KMS-11 (cell line): ENCODE data around the gene ELMO1.

Experiments used
- H2AFZ ChIP-seq: fragments of 200-600 bp; sonication (generic); 2 replicates; pipeline ENCODE4 v1.6.1; 2016; ENCODE audit warnings: antibody characterized with exemption, mixed run types, low read depth
- H3K27ac ChIP-seq: fragments of 200-600 bp; sonication (generic); 2 replicates; pipeline ENCODE4 v1.6.1; 2016; ENCODE audit warnings: mild to moderate bottlenecking, mixed run types
- H3K27me3 ChIP-seq: fragments of 200-600 bp; sonication (generic); 2 replicates; pipeline ENCODE4 v1.6.1; 2017; ENCODE audit warnings: mild to moderate bottlenecking, low read depth, mixed run types, moderate library complexity; ENCODE audit not compliant: insufficient read depth
- H3K36me3 ChIP-seq: fragments of 200-600 bp; sonication (generic); 2 replicates; pipeline ENCODE4 v1.6.1; 2017; ENCODE audit warnings: mild to moderate bottlenecking, mixed run types; ENCODE audit not compliant: insufficient read depth
- H3K4me1 ChIP-seq: fragments of 200-600 bp; sonication (generic); 2 replicates; pipeline ENCODE4 v1.6.1; 2016; ENCODE audit warnings: mild to moderate bottlenecking, low read depth, mixed run types; ENCODE audit not compliant: poor library complexity, severe bottlenecking
- H3K4me2 ChIP-seq: fragments of 200-600 bp; sonication (generic); 2 replicates; pipeline ENCODE4 v1.7.0; 2016; ENCODE audit warnings: mild to moderate bottlenecking, mixed run types
- H3K4me3 ChIP-seq: fragments of 200-600 bp; sonication (generic); IDR thresholded peaks from 2 replicates; pipeline ENCODE4 v1.6.1; 2017; ENCODE audit warnings: low read depth, low read length, mixed read lengths; ENCODE audit not compliant: insufficient read depth
- H3K79me2 ChIP-seq: fragments of 200-600 bp; sonication (generic); 2 replicates; pipeline ENCODE4 v1.6.1; 2016; ENCODE audit warnings: low read depth, mixed run types; ENCODE audit not compliant: insufficient read depth
- H3K9ac ChIP-seq: fragments of 200-600 bp; sonication (generic); 2 replicates; pipeline ENCODE4 v1.6.1; 2016; ENCODE audit warnings: mild to moderate bottlenecking, mixed run types
- H4K20me1 ChIP-seq: fragments of 200-600 bp; sonication (generic); 2 replicates; pipeline ENCODE4 v1.6.1; 2016; ENCODE audit warnings: mild to moderate bottlenecking, mixed run types; ENCODE audit not compliant: insufficient read depth
- TF ChIP-seq, protein P1 (sequence below): fragments of 200-600 bp; sonication (generic); conservative IDR thresholded peaks from 2 replicates; pipeline ENCODE4 v1.6.1; 2017; ENCODE audit warnings: low read depth, mild to moderate bottlenecking, antibody characterized with exemption, low read length, moderate library complexity, mixed read lengths

The ELMO1 gene

DNA sequence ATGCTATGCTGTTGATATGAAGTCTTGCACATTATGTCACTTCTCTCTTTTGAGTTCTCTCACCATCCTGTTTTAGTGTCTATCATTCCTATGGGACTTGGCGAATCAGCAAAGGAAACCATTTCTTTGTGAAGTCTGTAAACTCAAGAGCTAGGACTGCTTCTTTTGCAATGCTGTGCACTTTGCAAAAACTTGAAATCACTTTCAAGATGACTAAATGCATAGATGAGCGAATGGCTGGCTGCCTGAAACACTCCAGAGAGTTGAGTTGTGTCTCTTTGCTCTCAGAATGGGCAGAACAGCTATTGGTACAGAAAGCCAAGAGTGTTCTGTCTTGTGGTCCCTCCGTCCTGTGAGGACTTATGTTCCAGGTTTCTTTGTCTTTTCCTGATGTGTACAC, 18.3 kb upstream of the ELMO1 start:
- H3K27me3 ChIP-seq, result no peaks in the 10 kb centered on the region
- no peaks in the 10 kb centered on the region for H4K20me1 ChIP-seq
- TF ChIP-seq, protein P1, sequence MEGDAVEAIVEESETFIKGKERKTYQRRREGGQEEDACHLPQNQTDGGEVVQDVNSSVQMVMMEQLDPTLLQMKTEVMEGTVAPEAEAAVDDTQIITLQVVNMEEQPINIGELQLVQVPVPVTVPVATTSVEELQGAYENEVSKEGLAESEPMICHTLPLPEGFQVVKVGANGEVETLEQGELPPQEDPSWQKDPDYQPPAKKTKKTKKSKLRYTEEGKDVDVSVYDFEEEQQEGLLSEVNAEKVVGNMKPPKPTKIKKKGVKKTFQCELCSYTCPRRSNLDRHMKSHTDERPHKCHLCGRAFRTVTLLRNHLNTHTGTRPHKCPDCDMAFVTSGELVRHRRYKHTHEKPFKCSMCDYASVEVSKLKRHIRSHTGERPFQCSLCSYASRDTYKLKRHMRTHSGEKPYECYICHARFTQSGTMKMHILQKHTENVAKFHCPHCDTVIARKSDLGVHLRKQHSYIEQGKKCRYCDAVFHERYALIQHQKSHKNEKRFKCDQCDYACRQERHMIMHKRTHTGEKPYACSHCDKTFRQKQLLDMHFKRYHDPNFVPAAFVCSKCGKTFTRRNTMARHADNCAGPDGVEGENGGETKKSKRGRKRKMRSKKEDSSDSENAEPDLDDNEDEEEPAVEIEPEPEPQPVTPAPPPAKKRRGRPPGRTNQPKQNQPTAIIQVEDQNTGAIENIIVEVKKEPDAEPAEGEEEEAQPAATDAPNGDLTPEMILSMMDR, result no peak
- no peak overlapping the region for H3K27ac ChIP-seq
- H3K4me3 ChIP-seq, result no peak overlapping the region
- no peak overlapping the region for H3K4me2 ChIP-seq
- no peaks in the 10 kb centered on the region for H3K4me1 ChIP-seq
- no peak overlapping the region for H3K9ac ChIP-seq
- no peaks in the 10 kb centered on the region for H3K36me3 ChIP-seq
- no peak overlapping the region for H2AFZ ChIP-seq
- no peaks in the 10 kb centered on the region for H3K79me2 ChIP-seq

- H3K27me3 ChIP-seq, result no peaks in the 10 kb centered on the region
- TF ChIP-seq, protein P1, result no peak
- H2AFZ ChIP-seq, result no peak overlapping the region
- H3K79me2 ChIP-seq, result no peaks in the 10 kb centered on the region
- no peaks in the 10 kb centered on the region for H3K36me3 ChIP-seq
- no peak overlapping the region for H3K4me2 ChIP-seq
- H3K9ac ChIP-seq, result no peak overlapping the region
- H4K20me1 ChIP-seq, result no peaks in the 10 kb centered on the region
- no peaks in the 10 kb centered on the region for H3K4me1 ChIP-seq
- H3K27ac ChIP-seq, result no peak overlapping the region
- no peak overlapping the region for H3K4me3 ChIP-seq
Measured at GRCh38 chr7:37462138-37462537, 13.5 kb upstream of the ELMO1 start.

DNA sequence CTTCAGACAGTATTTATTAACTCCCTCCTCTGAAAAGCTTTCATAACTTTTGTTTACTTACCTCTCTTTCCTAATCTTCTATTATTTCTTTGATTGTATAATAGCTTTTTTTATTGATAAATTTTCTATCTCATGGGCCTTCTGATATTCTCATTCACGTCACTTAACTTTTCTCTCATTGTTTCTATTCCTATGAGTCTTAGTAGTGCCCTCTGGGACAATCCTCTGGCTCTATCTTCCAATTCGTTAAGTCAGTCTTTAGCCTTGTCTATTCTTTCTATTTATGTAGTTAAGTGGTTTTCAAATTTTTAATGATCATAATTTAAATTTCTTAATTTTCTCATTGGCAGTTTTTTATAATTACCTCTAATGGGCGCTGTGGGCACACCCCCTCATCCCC, 6.4 kb upstream of the ELMO1 start:
- H3K27ac ChIP-seq, result no peak overlapping the region
- no peaks in the 10 kb centered on the region for H3K79me2 ChIP-seq
- H3K4me2 ChIP-seq, result no peak overlapping the region
- H3K4me1 ChIP-seq, result peaks cover under 1% of the 10 kb centered on the region
- TF ChIP-seq, protein P1, result no peak
- no peak overlapping the region for H2AFZ ChIP-seq
- no peaks in the 10 kb centered on the region for H3K27me3 ChIP-seq
- no peaks in the 10 kb centered on the region for H4K20me1 ChIP-seq
- no peaks in the 10 kb centered on the region for H3K36me3 ChIP-seq
- no peak overlapping the region for H3K9ac ChIP-seq
- H3K4me3 ChIP-seq, result no peak overlapping the region

DNA sequence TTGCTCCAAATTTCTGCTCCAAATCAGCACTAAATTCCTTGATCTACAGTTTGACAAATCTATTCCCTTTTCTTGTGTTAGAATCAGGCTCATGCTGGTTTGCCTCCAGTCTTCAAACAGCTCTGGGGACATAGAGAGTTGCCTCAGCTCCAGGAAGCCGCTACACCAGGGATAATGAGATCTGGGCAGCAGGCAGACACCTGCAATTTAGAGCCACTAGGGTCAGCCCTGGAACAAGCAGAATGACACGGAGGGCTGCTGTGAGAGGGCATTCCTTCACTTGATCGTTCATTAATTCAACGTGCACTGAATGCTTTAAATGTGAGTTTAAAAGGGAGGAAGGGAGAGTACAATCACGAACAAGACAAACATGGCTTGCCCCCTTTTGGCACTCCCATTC, 3.7 kb upstream of the ELMO1 start:
- no peaks in the 10 kb centered on the region for H3K27me3 ChIP-seq
- H3K27ac ChIP-seq, result no peak overlapping the region
- no peaks in the 10 kb centered on the region for H3K79me2 ChIP-seq
- TF ChIP-seq, protein P1, result no peak
- no peaks in the 10 kb centered on the region for H3K36me3 ChIP-seq
- H3K4me1 ChIP-seq, result peaks cover 8% of the 10 kb centered on the region
- H3K4me2 ChIP-seq, result no peak overlapping the region
- H3K4me3 ChIP-seq, result no peak overlapping the region
- H2AFZ ChIP-seq, result no peak overlapping the region
- no peak overlapping the region for H3K9ac ChIP-seq
- H4K20me1 ChIP-seq, result no peaks in the 10 kb centered on the region
